ENCODE results near the gene GCN1.

DNA sequence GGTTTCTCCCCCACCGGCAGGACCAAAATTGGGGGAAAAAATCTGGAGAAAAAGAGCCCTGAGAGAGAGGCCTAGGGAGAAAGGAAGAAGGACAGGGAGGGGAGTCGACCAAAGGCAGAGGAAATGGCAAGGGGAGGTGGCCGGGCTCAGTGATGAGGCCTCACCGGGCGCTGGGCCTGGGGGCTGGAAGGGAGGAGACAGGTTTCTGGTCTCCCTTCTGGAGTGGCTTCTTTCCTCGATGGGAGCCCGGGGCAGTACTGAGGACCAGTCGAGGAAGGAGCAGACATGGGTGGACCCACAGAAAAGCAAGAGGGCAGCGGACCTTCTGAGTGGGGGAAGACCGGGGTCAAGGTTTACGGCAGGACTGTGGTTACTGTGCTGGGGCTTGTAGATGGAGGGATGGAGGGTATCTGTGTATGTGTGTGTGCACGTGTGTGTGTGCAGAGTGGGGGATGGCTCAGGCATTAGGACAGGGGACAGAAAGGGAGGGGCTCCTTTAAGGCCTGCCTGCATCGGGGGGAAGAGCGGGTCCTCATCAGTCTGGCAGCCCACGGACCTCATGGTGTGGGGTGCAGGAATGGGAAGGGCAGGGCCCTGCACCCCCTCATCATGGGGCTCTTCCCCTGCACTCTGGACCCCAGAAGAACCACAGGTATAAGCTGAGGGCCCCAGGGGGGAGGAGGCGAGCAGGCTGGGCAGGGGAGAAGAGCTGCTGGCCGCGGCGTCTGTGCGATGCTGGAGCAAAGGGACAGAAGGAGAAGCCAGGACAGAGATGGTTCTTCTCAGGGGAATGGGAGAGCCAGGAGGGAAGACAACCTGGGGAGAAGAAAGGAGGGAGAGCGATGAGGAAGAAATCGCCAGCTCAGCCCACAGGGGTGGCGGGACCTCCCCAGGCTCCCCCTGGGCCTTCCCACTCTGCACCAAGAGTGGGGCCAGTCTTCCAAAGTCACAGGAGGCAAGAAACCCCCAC, 21.5 kb upstream of the GCN1 start:
- TF ChIP-seq, protein P1, sequence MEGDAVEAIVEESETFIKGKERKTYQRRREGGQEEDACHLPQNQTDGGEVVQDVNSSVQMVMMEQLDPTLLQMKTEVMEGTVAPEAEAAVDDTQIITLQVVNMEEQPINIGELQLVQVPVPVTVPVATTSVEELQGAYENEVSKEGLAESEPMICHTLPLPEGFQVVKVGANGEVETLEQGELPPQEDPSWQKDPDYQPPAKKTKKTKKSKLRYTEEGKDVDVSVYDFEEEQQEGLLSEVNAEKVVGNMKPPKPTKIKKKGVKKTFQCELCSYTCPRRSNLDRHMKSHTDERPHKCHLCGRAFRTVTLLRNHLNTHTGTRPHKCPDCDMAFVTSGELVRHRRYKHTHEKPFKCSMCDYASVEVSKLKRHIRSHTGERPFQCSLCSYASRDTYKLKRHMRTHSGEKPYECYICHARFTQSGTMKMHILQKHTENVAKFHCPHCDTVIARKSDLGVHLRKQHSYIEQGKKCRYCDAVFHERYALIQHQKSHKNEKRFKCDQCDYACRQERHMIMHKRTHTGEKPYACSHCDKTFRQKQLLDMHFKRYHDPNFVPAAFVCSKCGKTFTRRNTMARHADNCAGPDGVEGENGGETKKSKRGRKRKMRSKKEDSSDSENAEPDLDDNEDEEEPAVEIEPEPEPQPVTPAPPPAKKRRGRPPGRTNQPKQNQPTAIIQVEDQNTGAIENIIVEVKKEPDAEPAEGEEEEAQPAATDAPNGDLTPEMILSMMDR (conservative IDR thresholded peaks at IDR 0.05; ENCODE audit: low read length) = no peak
- TF ChIP-seq EZH2phosphoT487 (IDR thresholded peaks at IDR 0.05; ENCODE audit: borderline replicate concordance, low read depth, low read length) = no peak

All from OCI-LY7 (cell line).